Ascending aorta (tissue), 2 donors: ENCODE measurements around the gene AMBRA1. TPM values are rescaled to one million over a fixed set of nuclear protein-coding genes. Genes with fewer than 3 reads are reported as not detected.
"Not testable (repeated sequence)": the region's sequence is repeated elsewhere in the genome, so short reads cannot be mapped to it uniquely, and the experiment has no call there.

Experiments
- DNase-seq, 2 donors: peaks; one replicate each; pipeline ENCODE4 v3.0.0-alpha.2; 2019; ENCODE audit warnings: low spot score in 2 of 2
- H3K27ac ChIP-seq, 2 donors: fragments of 200-600 bp; sonication (generic); one replicate each; pipeline ENCODE4 v1.5.1; 2016 to 2017; ENCODE audit warnings: mild to moderate bottlenecking in 1 of 2
- H3K27me3 ChIP-seq: fragments of 200-600 bp; sonication (generic); one replicate; pipeline ENCODE4 v1.5.1; 2017
- H3K36me3 ChIP-seq, 2 donors: fragments of 200-600 bp; sonication (generic); one replicate each; pipeline ENCODE4 v1.5.1; 2016
- H3K4me1 ChIP-seq, 2 donors: fragments of 200-600 bp; sonication (generic); one replicate each; pipeline ENCODE4 v1.5.1; 2016 to 2017; ENCODE audit warnings: mild to moderate bottlenecking in 1 of 2
- H3K4me3 ChIP-seq, 2 donors: fragments of 200-600 bp; sonication (generic); one replicate each; pipeline ENCODE4 v1.5.1; 2016 to 2017; ENCODE audit warnings: mild to moderate bottlenecking in 1 of 2
- H3K9me3 ChIP-seq, 2 donors: fragments of 200-600 bp; sonication (generic); one replicate each; pipeline ENCODE4 v1.5.1; 2016
- CTCF ChIP-seq, 3 experiments: fragments of 200-600 bp in 2 of 3; fragments of 450-650 bp in 1 of 3; sonication (generic) in 2 of 3; IDR thresholded peaks; one replicate each; pipeline ENCODE4 v1.5.1; 2016 to 2019; ENCODE audit warnings: antibody characterized with exemption in 3 of 3, mild to moderate bottlenecking in 1 of 3, moderate library complexity in 1 of 3
- intact Hi-C: fragments of 100-400 bp; cut with DNase I; formaldehyde crosslinking; loops from one replicate; pipeline ENCODE4 v1.15.1; 2023
- total RNA-seq: library from RNA; depleted of rRNA; stranded (reverse); fragments of >200 nt; gene quantifications from one replicate; pipeline ENCODE4 v1.1.0, GENCODE V29; 2016

Gene AMBRA1
- total RNA-seq, 1 donor from 2014 or later: 12.1 TPM

DNA sequence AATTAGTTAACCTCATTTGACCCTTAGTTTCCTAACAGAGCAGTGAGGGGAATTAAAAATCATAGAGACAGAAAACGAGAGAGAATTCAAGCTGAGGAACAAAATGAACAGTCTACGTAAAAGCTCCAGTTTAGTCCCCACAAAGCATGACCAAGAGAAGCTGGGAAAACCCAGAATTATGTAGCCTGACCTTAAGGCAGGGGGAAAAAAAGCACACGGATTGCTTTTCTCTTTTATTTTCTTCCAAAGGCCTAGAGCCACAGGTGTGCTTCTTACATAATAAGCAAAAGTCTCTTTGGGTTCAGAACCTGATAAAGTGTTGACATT is 514 bp upstream of the AMBRA1 start:
- Histone ChIP-seq H3K4me1 (peaks cover 3 to 35% of the 10 kb centered on the region in 2 donors), H3K27me3 (no peaks in the 10 kb centered on the region), H3K27ac (peak overlapping the region; percentile 75 to 83), H3K9me3 (no peaks in the 10 kb centered on the region), H3K4me3 (peak overlapping the region; percentile 85 to 99), H3K36me3 (no peaks in the 10 kb centered on the region)
- no peak for DNase-seq
- TF ChIP-seq CTCF (IDR thresholded peaks at IDR 0.05): no peak
- intact Hi-C loops: loop anchor here (1.0 to 5.0 kb wide), 2 partner anchors 23 to 42 kb away; partner anchors contain the start of genes ATG13 and HARBI1

DNA sequence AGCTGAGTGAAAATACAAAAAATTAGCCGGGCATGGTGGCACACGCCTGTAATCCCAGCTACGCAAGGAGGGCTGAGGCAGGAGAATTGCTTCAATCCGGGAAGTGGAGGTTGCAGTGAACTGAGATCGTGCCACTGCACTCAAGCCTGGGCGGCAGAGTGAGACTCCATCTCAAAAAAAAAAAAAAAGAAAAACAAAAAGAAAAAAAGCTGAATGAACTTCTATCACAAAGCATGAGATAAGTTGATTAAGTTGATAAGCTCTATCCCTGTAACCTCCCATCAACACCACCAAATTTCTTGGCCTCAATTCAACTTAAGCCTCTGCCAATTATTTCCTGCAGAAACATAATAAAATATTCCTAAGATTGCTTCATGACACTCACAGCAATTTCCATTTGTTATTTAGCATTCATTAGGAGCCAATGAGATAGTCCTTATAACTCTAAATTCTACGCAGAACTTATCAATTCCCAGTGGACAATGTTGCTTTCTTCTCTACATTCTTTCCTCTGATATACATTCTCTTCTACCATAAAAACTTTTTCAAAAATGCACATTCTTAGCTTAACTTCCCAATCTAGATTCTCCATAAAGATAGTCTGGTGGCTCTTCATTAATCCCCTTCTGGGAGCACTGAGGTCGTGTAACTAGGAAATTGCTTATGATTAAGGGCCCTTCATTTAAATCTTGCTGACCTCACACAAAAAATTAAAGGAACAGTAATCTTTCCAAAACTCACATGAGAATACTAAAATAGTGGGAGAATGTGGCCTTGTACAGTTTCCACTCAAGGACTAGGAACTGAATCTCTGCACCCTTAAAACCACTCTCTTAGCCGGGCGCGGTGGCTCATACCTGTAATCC is 2.9 kb downstream of the AMBRA1 start:
- Histone ChIP-seq H3K4me3 (peak overlapping the region; percentile 33 to 85), H3K4me1 (peaks cover 3 to 36% of the 10 kb centered on the region in 2 donors), H3K36me3 (no peaks in the 10 kb centered on the region), H3K27ac (peak overlapping the region in 1 of 2 donors; percentile 48), H3K9me3 (no peaks in the 10 kb centered on the region), H3K27me3 (no peaks in the 10 kb centered on the region)
- intact Hi-C loops: loop anchor here (5.0 kb wide), 1 partner anchor 39 kb away; no protein-coding TSS in a partner anchor
- DNase-seq: no peak
- no peak for TF ChIP-seq CTCF (IDR thresholded peaks at IDR 0.05)

- intact Hi-C loops: no loop called here
- Histone ChIP-seq H3K27ac (no peak overlapping the region), H3K9me3 (no peaks in the 10 kb centered on the region), H3K36me3 (no peaks in the 10 kb centered on the region), H3K4me1 (peaks cover 3 to 31% of the 10 kb centered on the region in 2 donors), H3K4me3 (no peak overlapping the region), H3K27me3 (no peaks in the 10 kb centered on the region)
- TF ChIP-seq CTCF (IDR thresholded peaks at IDR 0.05): no peak
- no peak for DNase-seq
Observed at GRCh38 chr11:46588915-46589314, 4.9 kb downstream of the AMBRA1 start.

DNA sequence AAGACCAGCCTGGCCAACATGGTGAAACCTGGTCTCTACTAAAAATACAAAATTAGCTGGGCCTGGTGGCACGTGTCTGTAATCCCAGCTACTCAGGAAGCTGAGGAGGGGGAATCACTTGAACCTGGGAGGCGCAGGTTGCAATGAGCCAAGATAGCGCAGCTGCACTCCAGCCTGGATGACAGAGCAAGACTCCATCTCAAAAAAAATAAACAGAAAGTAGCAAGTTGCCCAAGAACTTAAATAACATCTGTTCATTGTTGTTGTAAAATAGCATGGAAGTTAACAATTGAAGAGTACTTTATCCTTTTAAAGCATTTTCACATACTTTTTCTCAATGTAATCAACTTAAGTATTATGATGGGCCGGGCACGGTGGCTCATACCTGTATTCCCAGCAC is 5.7 kb downstream of the AMBRA1 start:
- Histone ChIP-seq H3K9me3 (no peaks in the 10 kb centered on the region), H3K27ac (no peak overlapping the region), H3K27me3 (no peaks in the 10 kb centered on the region), H3K4me1 (peaks cover 3 to 31% of the 10 kb centered on the region in 2 donors), H3K36me3 (no peaks in the 10 kb centered on the region), H3K4me3 (no peak overlapping the region)
- DNase-seq: no peak
- intact Hi-C loops: no loop called here
- no peak for TF ChIP-seq CTCF (IDR thresholded peaks at IDR 0.05)

DNA sequence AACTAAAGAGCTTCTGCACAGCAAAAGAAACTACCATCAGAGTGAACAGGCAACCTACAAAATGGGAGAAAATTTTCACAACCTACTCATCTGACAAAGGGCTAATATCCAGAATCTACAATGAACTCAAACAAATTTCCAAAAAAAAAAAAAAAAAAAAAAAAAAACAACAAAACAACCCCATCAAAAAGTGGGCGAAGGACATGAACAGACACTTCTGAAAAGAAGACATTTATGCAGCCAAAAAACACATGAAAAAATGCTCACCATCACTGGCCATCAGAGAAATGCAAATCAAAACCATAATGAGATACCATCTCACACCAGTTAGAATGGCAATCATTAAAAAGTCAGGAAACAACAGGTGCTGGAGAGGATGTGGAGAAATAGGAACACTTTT is 10.3 kb downstream of the AMBRA1 start:
- H3K4me3 ChIP-seq, DNase-seq, H3K27ac ChIP-seq, H3K9me3 ChIP-seq, H3K27me3 ChIP-seq, H3K36me3 ChIP-seq, H3K4me1 ChIP-seq, intact Hi-C loops: not testable (repeated sequence)

- H3K27me3 ChIP-seq: no peaks in the 10 kb centered on the region
- no peak for TF ChIP-seq CTCF (IDR thresholded peaks at IDR 0.05)
- H3K4me3 ChIP-seq: no peak overlapping the region
- intact Hi-C loops: no loop called here
- no peak overlapping the region for H3K27ac ChIP-seq
- H3K36me3 ChIP-seq: no peaks in the 10 kb centered on the region
- no peaks in the 10 kb centered on the region for H3K9me3 ChIP-seq
- no peak for DNase-seq
- H3K4me1 ChIP-seq: no peaks in the 10 kb centered on the region
Observed at GRCh38 chr11:46582588-46582987, 11.2 kb downstream of the AMBRA1 start.
